ENCODE data around the gene STPG2. TPM values are rescaled to one million over a fixed set of nuclear protein-coding genes. Genes with fewer than 3 reads are reported as not detected.
"Not testable (repeated sequence)": the region's sequence is repeated elsewhere in the genome, so short reads cannot be mapped to it uniquely, and the experiment has no call there.

STPG2 gene
- total RNA-seq, 2 experiments from 2014 or later: not detected

- H4K20me1 ChIP-seq (ENCODE audit: insufficient read depth, low read length): no peaks in the 10 kb centered on the region
- TF ChIP-seq EZH2phosphoT487 (IDR thresholded peaks at IDR 0.05; ENCODE audit: borderline replicate concordance, low read depth, low read length): no peak
- no peak for TF ChIP-seq CTCF (conservative IDR thresholded peaks at IDR 0.05; ENCODE audit: low read length)
- no peaks in the 10 kb centered on the region for H3K4me1 ChIP-seq (ENCODE audit: insufficient read depth, low read length, poor library complexity, severe bottlenecking)
- no peaks in the 10 kb centered on the region for H3K9me3 ChIP-seq (ENCODE audit: low read length)
- H3K36me3 ChIP-seq (ENCODE audit: insufficient read depth, low read length): no peaks in the 10 kb centered on the region
- no TSS peak for BruUV-seq (replicated peaks)
- DNase-seq (ENCODE audit: low spot score): no peak
- intact Hi-C loops (cut with micrococcal nuclease; ENCODE audit: unreplicated experiment): no loop called here
- H3K9me2 ChIP-seq (ENCODE audit: insufficient read depth, low read length): no peaks in the 10 kb centered on the region
- H2AFZ ChIP-seq (ENCODE audit: low read length): no peak overlapping the region
- no peaks in the 10 kb centered on the region for H3K79me2 ChIP-seq (ENCODE audit: insufficient read depth, low read depth, low read length)
- ChIA-PET POLR2A (no interaction called here), CTCF (ENCODE audit: unreplicated experiment) (no interaction called here)
- H3K4me3 ChIP-seq (ENCODE audit: low read depth, low read length, poor library complexity, severe bottlenecking): no peak overlapping the region
- no peak overlapping the region for H3K4me2 ChIP-seq (ENCODE audit: low read length)
- no peak overlapping the region for H3K27ac ChIP-seq (ENCODE audit: low read depth, low read length, poor library complexity, severe bottlenecking)
Measured at GRCh38 chr4:97912156-97912555, 231.1 kb downstream of the STPG2 start.

- H3K4me1 ChIP-seq (ENCODE audit: insufficient read depth, low read length, poor library complexity, severe bottlenecking): no peaks in the 10 kb centered on the region
- H3K9me2 ChIP-seq (ENCODE audit: insufficient read depth, low read length): no peaks in the 10 kb centered on the region
- DNase-seq (ENCODE audit: low spot score): no peak
- no peak overlapping the region for H3K4me2 ChIP-seq (ENCODE audit: low read length)
- no peaks in the 10 kb centered on the region for H3K36me3 ChIP-seq (ENCODE audit: insufficient read depth, low read length)
- no peaks in the 10 kb centered on the region for H4K20me1 ChIP-seq (ENCODE audit: insufficient read depth, low read length)
- intact Hi-C loops (cut with micrococcal nuclease; ENCODE audit: unreplicated experiment): no loop called here
- ChIA-PET POLR2A (no interaction called here), CTCF (ENCODE audit: unreplicated experiment) (no interaction called here)
- no peak for TF ChIP-seq CTCF (conservative IDR thresholded peaks at IDR 0.05; ENCODE audit: low read length)
- no peak for TF ChIP-seq EZH2phosphoT487 (IDR thresholded peaks at IDR 0.05; ENCODE audit: borderline replicate concordance, low read depth, low read length)
- H3K4me3 ChIP-seq (ENCODE audit: low read depth, low read length, poor library complexity, severe bottlenecking): no peak overlapping the region
- H2AFZ ChIP-seq (ENCODE audit: low read length): no peak overlapping the region
- H3K79me2 ChIP-seq (ENCODE audit: insufficient read depth, low read depth, low read length): no peaks in the 10 kb centered on the region
- H3K27ac ChIP-seq (ENCODE audit: low read depth, low read length, poor library complexity, severe bottlenecking): no peak overlapping the region
- H3K9me3 ChIP-seq (ENCODE audit: low read length): no peaks in the 10 kb centered on the region
- no TSS peak for BruUV-seq (replicated peaks)
Measured at GRCh38 chr4:97911236-97911906, 231.9 kb downstream of the STPG2 start.

GRCh38 chr4:97910005-97910404 lies 233.3 kb downstream of the STPG2 start:
- Histone ChIP-seq H3K4me2 (ENCODE audit: low read length) (no peak overlapping the region), H3K79me2 (ENCODE audit: insufficient read depth, low read depth, low read length) (no peaks in the 10 kb centered on the region), H2AFZ (ENCODE audit: low read length) (no peak overlapping the region), H4K20me1 (ENCODE audit: insufficient read depth, low read length) (no peaks in the 10 kb centered on the region), H3K9me3 (ENCODE audit: low read length) (no peaks in the 10 kb centered on the region), H3K4me1 (ENCODE audit: insufficient read depth, low read length, poor library complexity, severe bottlenecking) (no peaks in the 10 kb centered on the region), H3K4me3 (ENCODE audit: low read depth, low read length, poor library complexity, severe bottlenecking) (no peak overlapping the region), H3K27ac (ENCODE audit: low read depth, low read length, poor library complexity, severe bottlenecking) (no peak overlapping the region), H3K9me2 (ENCODE audit: insufficient read depth, low read length) (no peaks in the 10 kb centered on the region), H3K36me3 (ENCODE audit: insufficient read depth, low read length) (no peaks in the 10 kb centered on the region)
- CTCF ChIA-PET (ENCODE audit: unreplicated experiment): no interaction called here
- intact Hi-C loops (cut with micrococcal nuclease; ENCODE audit: unreplicated experiment): no loop called here
- peak; percentile 11 for DNase-seq (ENCODE audit: low spot score)
- TF ChIP-seq EZH2phosphoT487 (IDR thresholded peaks at IDR 0.05; ENCODE audit: borderline replicate concordance, low read depth, low read length) (no peak), CTCF (conservative IDR thresholded peaks at IDR 0.05; ENCODE audit: low read length) (peak; percentile 66)
- BruUV-seq (replicated peaks): no TSS peak
- POLR2A ChIA-PET: no interaction called here

GRCh38 chr4:97903436-97904189 lies 239.7 kb downstream of the STPG2 start:
- H3K9me3 ChIP-seq (ENCODE audit: low read length); BruUV-seq (replicated peaks); H4K20me1 ChIP-seq (ENCODE audit: insufficient read depth, low read length); CTCF ChIA-PET (ENCODE audit: unreplicated experiment); H3K36me3 ChIP-seq (ENCODE audit: insufficient read depth, low read length); H2AFZ ChIP-seq (ENCODE audit: low read length); H3K4me1 ChIP-seq (ENCODE audit: insufficient read depth, low read length, poor library complexity, severe bottlenecking); H3K27ac ChIP-seq (ENCODE audit: low read depth, low read length, poor library complexity, severe bottlenecking); H3K4me3 ChIP-seq (ENCODE audit: low read depth, low read length, poor library complexity, severe bottlenecking); DNase-seq (ENCODE audit: low spot score); H3K4me2 ChIP-seq (ENCODE audit: low read length); H3K9me2 ChIP-seq (ENCODE audit: insufficient read depth, low read length); POLR2A ChIA-PET; H3K79me2 ChIP-seq (ENCODE audit: insufficient read depth, low read depth, low read length); intact Hi-C loops (cut with micrococcal nuclease; ENCODE audit: unreplicated experiment): not testable (repeated sequence)
